OCI-LY7 (cell line): Measurements from ENCODE around the gene PLXDC1. TPM values are rescaled to one million over a fixed set of nuclear protein-coding genes. Genes with fewer than 3 reads are reported as not detected.

Source experiments
- BruUV-seq: library from RNA; stranded (reverse); fragments of 400-500 nt; replicated peaks from 2 replicates; lab custom pipeline; 2021; lab: Mats Ljungman, UMichigan
- CTCF ChIA-PET: fragments of 300-600 bp; sonication (Branson Sonifier 250); formaldehyde crosslinking; loops from one replicate; lab custom pipeline; 2022; ENCODE audit warnings: antibody characterized with exemption; ENCODE audit not compliant: unreplicated experiment; lab: Charles Lee
- POLR2A ChIA-PET: fragments of 300-600 bp; sonication (Branson Sonifier 250); formaldehyde crosslinking; loops from one replicate; lab custom pipeline; 2022; ENCODE audit warnings: antibody characterized with exemption; lab: Charles Lee
- DNase-seq: peaks from one replicate; pipeline ENCODE4 v3.0.0-alpha.2; 2015; ENCODE audit warnings: low spot score
- H2AFZ ChIP-seq: fragments of 200-600 bp; sonication (generic), shearing (Covaris generic); 2 replicates; pipeline ENCODE4 v1.6.1; 2014; ENCODE audit warnings: mild to moderate bottlenecking, antibody characterized with exemption, low read length, moderate library complexity
- H3K27ac ChIP-seq: fragments of 200-600 bp; sonication (generic); 2 replicates; pipeline ENCODE4 v1.5.1; 2014; ENCODE audit warnings: mixed run types, low read depth, mild to moderate bottlenecking, moderate library complexity, low read length, inconsistent platforms; ENCODE audit not compliant: poor library complexity, severe bottlenecking
- H3K36me3 ChIP-seq: fragments of 200-600 bp; sonication (generic); 2 replicates; pipeline ENCODE4 v1.6.1; 2014; ENCODE audit warnings: mild to moderate bottlenecking, antibody characterized with exemption, low read length, moderate library complexity, mixed read lengths; ENCODE audit not compliant: insufficient read depth
- H3K4me1 ChIP-seq: fragments of 200-600 bp; sonication (generic); 2 replicates; pipeline ENCODE4 v1.5.1; 2014; ENCODE audit warnings: mild to moderate bottlenecking, low read length; ENCODE audit not compliant: insufficient read depth, poor library complexity, severe bottlenecking
- H3K4me2 ChIP-seq: fragments of 200-600 bp; sonication (generic); 2 replicates; pipeline ENCODE4 v1.6.1; 2014; ENCODE audit warnings: mild to moderate bottlenecking, low read length
- H3K4me3 ChIP-seq: fragments of 200-600 bp; sonication (generic); 2 replicates; pipeline ENCODE4 v1.5.1; 2014; ENCODE audit warnings: mild to moderate bottlenecking, low read depth, low read length; ENCODE audit not compliant: poor library complexity, severe bottlenecking
- H3K79me2 ChIP-seq: fragments of 200-600 bp; sonication (generic); 2 replicates; pipeline ENCODE4 v1.6.1; 2016; ENCODE audit warnings: low read depth, mild to moderate bottlenecking, low read length, moderate library complexity, mixed read lengths; ENCODE audit not compliant: insufficient read depth
- H3K9me2 ChIP-seq: fragments of 200-600 bp; sonication (generic); 2 replicates; pipeline ENCODE4 v1.6.1; 2016; ENCODE audit warnings: mild to moderate bottlenecking, low read length, mixed read lengths; ENCODE audit not compliant: insufficient read depth
- H3K9me3 ChIP-seq: fragments of 200-600 bp; sonication (generic); 2 replicates; pipeline ENCODE4 v1.6.1; 2014; ENCODE audit warnings: mild to moderate bottlenecking, mixed run types, low read length, mixed read lengths
- H4K20me1 ChIP-seq: fragments of 200-600 bp; sonication (generic); 2 replicates; pipeline ENCODE4 v1.6.1; 2014; ENCODE audit warnings: mild to moderate bottlenecking, antibody characterized with exemption, low read length, moderate library complexity, mixed read lengths; ENCODE audit not compliant: insufficient read depth
- EZH2phosphoT487 ChIP-seq: fragments of 200-600 bp; sonication (generic); IDR thresholded peaks from 2 replicates; pipeline ENCODE4 v1.6.1; 2018; ENCODE audit warnings: low read depth, borderline replicate concordance, mild to moderate bottlenecking, mixed run types, antibody characterized with exemption, low read length, moderate library complexity, mixed read lengths
- intact Hi-C: fragments of 100-400 bp; cut with micrococcal nuclease; formaldehyde crosslinking; loops from one replicate; pipeline ENCODE4 v1.10.0; 2022; ENCODE audit not compliant: unreplicated experiment
- total RNA-seq, 2 experiments: library from RNA; depleted of rRNA in 1 of 2; stranded (reverse); fragments of >200 nt in 1 of 2; shearing (Covaris generic) in 1 of 2; gene quantifications; 2 replicates each; pipeline ENCODE4 v1.2.3, GENCODE V29; 2014 to 2022
- TF ChIP-seq, protein P1 (sequence below): fragments of 200-600 bp; sonication (generic); conservative IDR thresholded peaks from 2 replicates; pipeline ENCODE4 v1.5.1; 2014; ENCODE audit warnings: mild to moderate bottlenecking, antibody characterized with exemption, low read length, moderate library complexity, mixed read lengths

PLXDC1 gene
- total RNA-seq, 2 experiments from 2014 or later = 0.13 to 0.67 TPM

DNA sequence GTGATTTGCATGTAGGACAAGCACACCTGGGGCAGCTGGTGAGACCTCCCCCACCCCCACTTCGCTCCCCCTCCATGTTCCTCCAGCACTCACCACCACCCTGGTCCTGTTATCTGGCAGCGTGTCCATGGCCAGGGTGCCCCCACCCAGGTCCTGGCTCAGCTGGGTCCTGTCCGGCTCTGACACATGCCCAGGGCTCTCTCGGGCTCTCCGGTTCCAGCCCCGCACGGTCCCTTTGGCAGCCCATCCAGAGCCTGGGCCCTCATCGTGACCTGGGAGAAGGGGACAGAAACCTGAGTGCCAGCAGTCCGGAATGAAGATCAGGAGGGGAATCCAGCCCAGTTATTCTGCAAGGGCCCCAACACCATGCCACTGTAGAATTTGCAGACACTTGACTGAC lies 11.9 kb downstream of the PLXDC1 start:
- no peak for DNase-seq
- BruUV-seq = no TSS peak
- CTCF ChIA-PET = no interaction called here
- H3K4me2 ChIP-seq = peak overlapping the region; percentile 54
- H3K9me3 ChIP-seq = 0 out of 2 replicates have a peak, but pooled peaks cover 5% of the 10 kb centered on the region
- H3K9me2 ChIP-seq = no peaks in the 10 kb centered on the region
- POLR2A ChIA-PET = interaction anchor here (0.5 to 0.6 kb wide), 2 partner anchors 64 to 290 kb away, joined by 3 read pairs; no protein-coding TSS in a partner anchor
- no peaks in the 10 kb centered on the region for H4K20me1 ChIP-seq
- no peak overlapping the region for H3K27ac ChIP-seq
- TF ChIP-seq, protein P1, sequence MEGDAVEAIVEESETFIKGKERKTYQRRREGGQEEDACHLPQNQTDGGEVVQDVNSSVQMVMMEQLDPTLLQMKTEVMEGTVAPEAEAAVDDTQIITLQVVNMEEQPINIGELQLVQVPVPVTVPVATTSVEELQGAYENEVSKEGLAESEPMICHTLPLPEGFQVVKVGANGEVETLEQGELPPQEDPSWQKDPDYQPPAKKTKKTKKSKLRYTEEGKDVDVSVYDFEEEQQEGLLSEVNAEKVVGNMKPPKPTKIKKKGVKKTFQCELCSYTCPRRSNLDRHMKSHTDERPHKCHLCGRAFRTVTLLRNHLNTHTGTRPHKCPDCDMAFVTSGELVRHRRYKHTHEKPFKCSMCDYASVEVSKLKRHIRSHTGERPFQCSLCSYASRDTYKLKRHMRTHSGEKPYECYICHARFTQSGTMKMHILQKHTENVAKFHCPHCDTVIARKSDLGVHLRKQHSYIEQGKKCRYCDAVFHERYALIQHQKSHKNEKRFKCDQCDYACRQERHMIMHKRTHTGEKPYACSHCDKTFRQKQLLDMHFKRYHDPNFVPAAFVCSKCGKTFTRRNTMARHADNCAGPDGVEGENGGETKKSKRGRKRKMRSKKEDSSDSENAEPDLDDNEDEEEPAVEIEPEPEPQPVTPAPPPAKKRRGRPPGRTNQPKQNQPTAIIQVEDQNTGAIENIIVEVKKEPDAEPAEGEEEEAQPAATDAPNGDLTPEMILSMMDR = no peak
- no peak for TF ChIP-seq EZH2phosphoT487
- intact Hi-C loops = no loop called here
- H3K36me3 ChIP-seq = no peaks in the 10 kb centered on the region
- peaks cover 18% of the 10 kb centered on the region for H3K4me1 ChIP-seq
- H2AFZ ChIP-seq = peak overlapping the region; percentile 44; the same call in 1 of the 2 replicates
- H3K4me3 ChIP-seq = no peak overlapping the region
- no peaks in the 10 kb centered on the region for H3K79me2 ChIP-seq

GRCh38 chr17:39139161-39139511 lies 12.3 kb downstream of the PLXDC1 start:
- Histone ChIP-seq H3K79me2 (no peaks in the 10 kb centered on the region), H3K4me2 (peak overlapping the region; percentile 54), H4K20me1 (no peaks in the 10 kb centered on the region), H3K4me1 (peaks cover 18% of the 10 kb centered on the region), H3K27ac (no peak overlapping the region), H3K4me3 (no peak overlapping the region), H2AFZ (peak overlapping the region; percentile 44; the same call in 1 of the 2 replicates), H3K9me3 (0 out of 2 replicates have a peak, but pooled peaks cover 5% of the 10 kb centered on the region), H3K9me2 (no peaks in the 10 kb centered on the region), H3K36me3 (no peaks in the 10 kb centered on the region)
- TF ChIP-seq EZH2phosphoT487 = no peak
- BruUV-seq = no TSS peak
- ChIA-PET CTCF (no interaction called here), POLR2A (interaction anchor here (0.5 kb wide), 1 partner anchor 290 kb away, joined by 3 read pairs; no protein-coding TSS in a partner anchor)
- no peak for DNase-seq
- intact Hi-C loops = no loop called here

DNA sequence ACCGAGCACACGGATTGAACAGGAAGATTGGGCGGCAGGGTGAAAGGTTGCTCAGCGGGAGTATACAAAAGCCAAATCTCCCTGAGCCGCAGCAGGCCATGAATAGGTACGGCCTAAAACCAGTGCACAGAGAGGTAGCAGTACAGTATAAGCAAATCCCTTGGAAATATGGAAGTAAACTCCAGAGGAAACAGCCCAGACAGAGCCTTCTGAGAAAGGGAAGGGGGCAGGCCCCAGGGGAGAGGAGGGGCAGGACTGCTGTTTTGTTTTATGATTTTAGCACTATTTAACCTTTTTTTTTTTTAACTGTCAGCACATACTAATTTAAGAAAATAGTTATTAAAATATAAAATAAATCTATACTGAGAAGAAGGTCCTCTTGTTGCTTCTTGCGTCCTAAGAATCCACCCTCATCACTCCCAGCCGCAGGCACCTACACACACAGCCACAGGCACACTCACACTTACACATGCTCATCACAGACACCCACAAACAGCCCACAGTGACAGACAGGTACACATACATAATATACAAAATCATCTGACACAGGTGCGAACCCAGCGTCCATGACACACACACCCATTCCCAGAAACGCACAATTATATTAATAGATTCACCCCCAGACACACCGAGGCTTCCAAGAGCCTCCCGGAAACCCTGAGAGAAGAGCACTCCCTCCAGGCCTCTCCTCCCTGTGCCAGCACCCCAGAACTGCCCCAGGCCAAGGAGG lies 12.8 kb downstream of the PLXDC1 start:
- no TSS peak for BruUV-seq
- peak overlapping the region; percentile 44; the same call in 1 of the 2 replicates for H2AFZ ChIP-seq

More for the DNA sequence above, 12.8 kb downstream of the PLXDC1 start:
- H3K4me2 ChIP-seq = peak overlapping the region; percentile 54
- CTCF ChIA-PET = no interaction called here
- no peaks in the 10 kb centered on the region for H4K20me1 ChIP-seq
- H3K79me2 ChIP-seq = no peaks in the 10 kb centered on the region
- H3K4me1 ChIP-seq = peaks cover 18% of the 10 kb centered on the region
- H3K27ac ChIP-seq = no peak overlapping the region
- H3K9me2 ChIP-seq = no peaks in the 10 kb centered on the region
- intact Hi-C loops = no loop called here
- H3K4me3 ChIP-seq = no peak overlapping the region
- TF ChIP-seq EZH2phosphoT487 = no peak
- TF ChIP-seq, protein P1 = no peak
- DNase-seq = no peak
- POLR2A ChIA-PET = interaction anchor here (0.5 kb wide), 1 partner anchor 291 kb away, joined by 3 read pairs; no protein-coding TSS in a partner anchor
- H3K9me3 ChIP-seq = 0 out of 2 replicates have a peak, but pooled peaks cover 5% of the 10 kb centered on the region
- no peaks in the 10 kb centered on the region for H3K36me3 ChIP-seq
